SHP77 (cell line): Measurements from ENCODE around the gene GLB1L3.
"Not testable (repeated sequence)": the region's sequence is repeated elsewhere in the genome, so short reads cannot be mapped to it uniquely, and the experiment has no call there.

Experiments used
- DNase-seq, 2 experiments: peaks; one replicate each; lab custom pipeline; 2025; lab: John Stamatoyannopoulos, UW

The GLB1L3 gene

DNA sequence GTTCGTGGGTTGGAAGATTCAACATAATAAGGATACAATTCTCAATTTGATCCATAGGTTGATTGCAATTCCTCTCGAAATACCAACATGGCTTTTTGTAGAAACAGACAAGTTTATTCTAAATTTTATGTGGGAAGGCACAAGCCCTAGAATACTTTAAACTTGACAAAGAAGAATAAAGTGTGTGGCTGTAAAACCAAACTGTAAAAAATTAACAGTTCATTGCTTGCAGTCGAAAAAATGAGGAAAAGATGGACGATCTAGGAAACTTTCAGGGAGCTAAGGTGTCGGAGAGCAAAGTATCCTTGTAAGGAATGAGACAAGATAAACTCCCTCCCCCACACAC, 1.0 kb upstream of the GLB1L3 start:
- DNase-seq: no peak

GRCh38 chr11:134276396-134277182, 410 bp downstream of the GLB1L3 start:
- no peak for DNase-seq

GRCh38 chr11:134277183-134278001, 1.2 kb downstream of the GLB1L3 start:
- DNase-seq: no peak

- no peak for DNase-seq
Measured at GRCh38 chr11:134278356-134278755, 2.2 kb downstream of the GLB1L3 start.

DNA sequence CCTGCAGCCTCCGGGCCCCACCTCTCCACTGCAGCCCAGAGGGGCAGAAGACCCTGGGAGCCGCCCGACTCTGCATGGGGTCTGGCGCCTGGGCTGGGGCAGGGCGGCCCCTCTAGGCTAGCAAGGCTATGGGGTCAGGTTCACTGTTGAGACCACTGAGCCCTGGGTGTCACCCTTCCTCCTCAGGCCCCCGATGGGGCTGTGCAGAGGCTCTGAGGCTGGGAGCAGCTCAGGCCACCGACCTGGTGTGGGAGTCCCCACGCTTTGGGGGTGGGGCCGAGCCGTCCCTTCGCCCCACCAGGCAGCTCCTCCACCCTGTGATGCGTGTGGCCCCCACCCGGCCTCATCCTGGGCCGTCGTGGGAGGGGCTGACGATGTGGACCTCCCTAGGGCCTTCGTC, 5.5 kb downstream of the GLB1L3 start:
- DNase-seq: not testable (repeated sequence)

DNA sequence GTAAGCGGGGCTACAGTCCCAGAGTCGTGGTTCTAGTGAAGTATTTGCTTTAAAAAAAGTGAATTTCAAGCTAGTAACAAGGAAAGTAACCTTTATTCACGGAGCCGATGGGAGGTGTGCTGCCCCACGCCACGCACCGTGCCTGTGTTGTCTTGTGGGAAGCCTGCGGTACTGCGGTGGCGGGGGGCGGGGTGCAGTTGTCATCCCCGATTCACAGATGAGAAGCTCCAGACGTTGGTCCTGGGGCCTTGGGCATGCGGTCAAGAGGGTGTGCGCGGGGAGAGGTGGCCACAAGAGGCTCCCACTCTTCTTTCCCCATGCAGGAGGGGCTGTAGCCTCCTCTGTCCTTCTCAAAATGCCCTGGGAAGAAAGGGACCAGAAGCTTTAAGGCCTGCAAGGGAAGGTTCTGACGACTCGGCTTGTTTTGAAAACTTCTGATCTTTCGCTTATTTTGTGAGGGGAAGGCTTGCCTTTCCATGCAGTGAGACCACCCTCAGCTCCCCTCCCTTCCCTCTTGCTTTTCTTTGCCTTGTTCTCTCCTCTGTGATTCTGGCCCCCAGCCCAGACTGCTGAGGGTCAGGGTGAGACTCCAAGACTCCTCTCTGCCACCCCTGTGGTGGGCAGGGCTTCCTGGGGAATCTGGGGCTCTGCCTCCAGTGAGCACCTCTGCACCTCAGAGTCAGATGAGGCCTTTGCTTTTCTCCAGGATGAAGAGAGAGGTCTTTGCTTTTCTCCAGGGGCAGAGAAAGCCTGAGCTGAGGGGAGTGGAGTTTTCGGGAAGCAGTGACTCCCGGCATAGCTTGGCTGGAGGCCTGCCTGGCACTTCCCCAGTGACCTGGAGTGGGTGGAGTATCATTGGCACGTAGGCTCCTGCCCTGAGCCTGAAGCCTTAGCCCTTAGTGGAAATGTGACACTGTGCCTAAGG, 6.2 kb downstream of the GLB1L3 start:
- DNase-seq: no peak

DNA sequence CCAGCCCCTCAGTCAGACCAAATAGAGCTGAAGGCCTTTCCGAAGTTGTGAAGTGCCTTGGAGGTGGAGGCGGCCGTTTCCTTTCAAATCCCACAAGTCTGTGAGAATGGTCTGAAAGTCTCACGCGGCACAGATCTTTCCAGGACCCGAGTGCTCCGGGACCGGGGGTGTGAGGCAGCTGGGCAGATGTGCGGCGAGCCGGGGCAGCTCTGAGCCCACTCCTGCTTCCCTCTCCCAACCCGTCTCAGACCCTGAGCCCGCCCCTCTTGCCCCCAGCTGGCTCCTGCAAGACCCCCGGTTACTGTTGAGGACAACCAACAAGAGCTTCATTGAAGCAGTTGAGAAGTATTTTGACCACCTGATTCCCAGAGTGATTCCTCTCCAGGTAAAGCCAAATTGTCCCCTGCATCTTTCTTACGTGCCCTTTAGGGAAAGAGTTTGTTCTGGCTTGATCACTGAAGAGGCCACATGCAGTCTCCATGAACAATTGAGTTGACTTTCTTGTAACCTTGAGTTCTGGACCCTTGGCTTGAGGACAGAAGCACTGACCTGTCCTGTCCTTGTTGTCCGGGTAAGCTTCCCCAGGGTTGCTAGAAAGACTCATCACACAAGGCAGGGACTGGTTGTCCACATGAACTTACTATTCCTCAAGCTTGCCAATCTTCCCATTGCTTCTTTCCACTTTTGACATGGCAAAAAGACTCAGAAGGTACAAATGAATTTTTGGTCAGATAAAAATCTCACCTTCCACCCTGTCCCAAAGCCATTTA, 7.5 kb downstream of the GLB1L3 start:
- DNase-seq: no peak

DNA sequence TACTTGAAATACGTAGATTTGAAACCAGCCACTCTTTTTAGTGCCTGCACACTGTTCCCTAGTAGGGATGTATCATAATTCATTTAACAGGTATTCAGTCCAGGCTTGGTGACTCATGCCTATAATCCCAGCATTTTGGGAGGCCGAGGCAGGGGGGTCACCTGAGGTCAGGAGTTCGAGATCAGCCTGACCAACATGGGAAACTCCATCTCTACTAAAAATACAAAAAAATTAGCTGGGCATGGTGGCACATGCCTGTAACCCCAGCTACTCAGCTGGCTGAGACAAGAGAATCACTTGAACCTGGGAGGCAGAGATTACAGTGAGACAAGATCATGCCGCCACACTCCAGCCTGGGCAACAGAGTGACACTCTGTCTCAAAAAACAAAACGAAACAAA, 8.2 kb downstream of the GLB1L3 start:
- not testable (repeated sequence) for DNase-seq

- no peak for DNase-seq
Measured at GRCh38 chr11:134287561-134287960, 11.4 kb downstream of the GLB1L3 start.

DNA sequence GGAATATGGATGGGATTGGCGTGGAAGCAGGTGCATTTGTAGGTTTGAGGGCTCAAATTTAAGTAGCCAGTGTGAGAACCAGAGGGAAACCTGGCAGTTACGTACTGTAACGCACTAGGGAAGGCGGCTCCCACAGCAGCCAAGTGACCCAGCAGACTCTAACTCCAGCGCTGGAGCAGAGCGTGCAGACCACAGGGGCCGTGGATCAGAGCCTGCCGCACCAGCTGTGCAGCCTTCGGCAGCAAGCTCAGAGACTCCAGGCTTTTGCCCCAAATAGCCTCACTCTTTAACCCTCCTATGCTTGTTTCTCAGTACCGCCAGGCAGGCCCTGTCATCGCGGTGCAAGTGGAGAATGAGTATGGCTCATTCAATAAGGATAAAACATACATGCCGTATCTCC, 12.3 kb downstream of the GLB1L3 start:
- DNase-seq: no peak

- no peak for DNase-seq
Measured at GRCh38 chr11:134289167-134289566, 13.0 kb downstream of the GLB1L3 start.

DNA sequence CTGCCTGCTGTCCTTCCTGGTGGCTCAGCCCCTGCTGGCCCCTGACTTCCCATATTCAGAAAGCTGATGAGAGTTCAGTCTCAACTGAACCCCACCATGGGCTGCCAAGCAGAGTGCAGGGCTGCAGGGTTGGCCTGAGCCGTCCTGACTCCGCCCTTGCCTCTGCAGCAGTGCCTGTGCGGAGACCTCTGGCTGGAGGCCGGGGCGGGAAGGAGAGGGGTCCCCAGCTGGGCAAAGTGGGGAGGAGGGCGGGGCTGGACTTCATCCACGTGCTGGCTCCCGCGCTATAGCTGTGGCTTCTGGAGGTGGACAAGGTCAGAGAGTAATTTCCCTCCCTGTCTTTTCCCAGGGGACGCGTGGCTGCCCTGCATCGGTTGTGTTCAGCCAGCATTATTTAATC, 13.6 kb downstream of the GLB1L3 start:
- no peak for DNase-seq

DNA sequence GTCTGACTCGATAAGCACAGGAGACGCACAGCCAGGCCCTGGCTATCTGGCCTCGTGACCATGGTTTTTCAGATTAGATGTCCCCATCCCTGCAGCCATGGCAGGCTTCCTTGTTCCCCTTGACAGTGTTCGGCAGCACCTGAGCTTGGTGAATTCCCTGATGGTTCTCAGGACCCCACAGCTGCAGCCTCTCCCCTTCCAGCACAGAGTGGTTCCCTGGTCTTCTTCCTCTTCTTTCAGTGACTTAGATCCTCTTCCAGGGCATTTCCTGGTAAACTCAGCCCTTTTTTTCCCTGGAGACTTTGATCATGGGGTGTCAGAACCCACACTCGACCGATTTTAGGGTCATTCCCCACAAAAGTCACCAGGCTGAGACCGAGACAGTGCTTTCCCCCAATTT, 14.5 kb downstream of the GLB1L3 start:
- DNase-seq: no peak

DNA sequence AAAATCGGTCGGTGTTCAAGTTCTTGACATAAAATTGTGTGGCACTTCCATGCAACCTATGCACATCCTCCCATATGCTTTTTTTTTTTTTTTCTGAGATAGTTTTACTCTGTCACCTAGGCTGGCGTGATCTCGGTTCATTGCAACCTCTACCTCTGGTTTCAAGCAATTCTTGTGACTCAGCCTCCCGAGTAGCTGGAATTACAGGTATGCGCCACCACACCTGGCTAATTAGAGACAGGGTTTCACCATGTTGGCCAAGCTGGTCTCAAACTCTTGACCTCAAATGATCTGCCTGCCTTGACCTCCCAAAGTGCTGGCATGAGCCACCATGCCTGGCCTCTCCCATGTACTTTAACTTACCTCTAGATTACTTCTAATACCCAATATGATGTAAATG, 15.0 kb downstream of the GLB1L3 start:
- no peak for DNase-seq

- no peak for DNase-seq
Measured at GRCh38 chr11:134292661-134293060, 16.5 kb downstream of the GLB1L3 start.

GRCh38 chr11:134293119-134294113, 17.2 kb downstream of the GLB1L3 start:
- no peak for DNase-seq

DNA sequence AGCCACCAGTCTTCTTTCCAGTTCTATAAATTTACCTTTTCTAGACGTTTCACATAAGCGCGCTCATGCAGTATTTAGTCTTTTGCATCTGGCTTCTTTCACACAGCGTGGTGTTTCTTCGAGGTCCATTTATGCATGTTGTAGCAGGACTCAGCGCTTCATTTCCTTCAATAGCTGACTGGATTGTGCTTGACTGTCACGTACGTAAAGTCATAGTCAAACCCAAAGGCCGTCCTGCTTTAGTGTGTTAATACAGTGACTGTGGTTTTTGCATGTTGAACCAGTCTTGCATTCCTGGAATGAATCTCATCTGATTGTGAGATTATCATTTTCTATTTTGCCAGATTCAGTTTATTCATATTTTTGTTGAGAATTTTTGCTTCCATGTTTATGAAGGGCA, 18.5 kb downstream of the GLB1L3 start:
- no peak for DNase-seq

GRCh38 chr11:134312223-134312622, 36.0 kb downstream of the GLB1L3 start:
- DNase-seq: no peak

GRCh38 chr11:134312807-134313206, 36.6 kb downstream of the GLB1L3 start:
- DNase-seq: no peak

DNA sequence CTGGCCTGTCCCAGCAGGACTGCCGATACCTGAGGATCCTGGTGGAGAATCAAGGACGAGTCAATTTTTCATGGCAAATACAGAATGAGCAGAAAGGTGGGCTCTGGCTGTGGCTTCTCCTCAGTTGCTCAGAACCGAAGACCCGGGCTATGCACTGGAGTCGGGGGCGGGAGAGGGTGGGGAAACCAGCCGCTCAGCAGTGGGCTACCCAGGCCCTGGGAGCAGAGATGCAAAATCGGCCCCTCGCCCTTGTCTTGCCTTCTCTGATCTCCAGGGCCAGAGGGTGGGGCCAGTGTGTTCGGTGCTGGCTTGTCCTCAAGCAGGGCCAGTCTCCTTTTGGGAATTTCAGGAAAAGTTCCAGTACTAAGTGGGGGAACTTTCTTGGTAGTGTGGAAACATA, 37.2 kb downstream of the GLB1L3 start:
- no peak for DNase-seq
